H1 (cell line): Measurements from ENCODE around the gene GNB1L. TPM values are rescaled to one million over a fixed set of nuclear protein-coding genes. Genes with fewer than 3 reads are reported as not detected.

Source experiments
- CTCF ChIA-PET: fragments of 300-600 bp; sonication (Branson Sonifier 250); formaldehyde crosslinking; loops from one replicate; lab custom pipeline; 2021; ENCODE audit not compliant: partially characterized antibody; lab: Charles Lee
- POLR2A ChIA-PET: fragments of 300-600 bp; sonication (Branson Sonifier 250); formaldehyde crosslinking; loops from one replicate; lab custom pipeline; 2021; ENCODE audit warnings: inconsistent platforms; ENCODE audit not compliant: partially characterized antibody; lab: Charles Lee
- DNase-seq, 2 experiments: peaks; one replicate each; pipeline versions ENCODE4 v3.0.0 to v3.0.0-alpha.2; 2010 to 2022; ENCODE audit warnings: low spot score in 2 of 2, low read depth in 1 of 2, mixed read lengths in 1 of 2
- FAIRE-seq: peaks from 2 replicates; lab custom pipeline; 2011; peaks lifted over from hg19 to GRCh38; lab: Jason Lieb, UNC
- H2AFZ ChIP-seq: 2 replicates; pipeline ENCODE4 v1.8.1; 2012; ENCODE audit warnings: low read length, inconsistent platforms
- H2AK5ac ChIP-seq: 2 replicates; pipeline ENCODE4 v1.6.1; 2013; ENCODE audit warnings: low read depth, low read length
- H2BK120ac ChIP-seq: replicated peaks from 2 replicates; pipeline ENCODE3; 2013; ENCODE audit warnings: low read depth, low read length, inconsistent platforms
- H2BK12ac ChIP-seq: 2 replicates; pipeline ENCODE4 v1.6.1; 2013; ENCODE audit warnings: low read depth, low read length
- H2BK15ac ChIP-seq: 2 replicates; pipeline ENCODE4 v1.6.1; 2013; ENCODE audit warnings: low read length
- H2BK20ac ChIP-seq: 2 replicates; pipeline ENCODE4 v1.6.1; 2013; ENCODE audit warnings: low read length
- H2BK5ac ChIP-seq: 2 replicates; pipeline ENCODE4 v1.6.1; 2013; ENCODE audit warnings: low read depth, low read length
- H3K14ac ChIP-seq: 2 replicates; pipeline ENCODE4 v1.6.1; 2013; ENCODE audit warnings: inconsistent platforms; ENCODE audit not compliant: insufficient read length
- H3K18ac ChIP-seq: 2 replicates; pipeline ENCODE4 v1.6.1; 2013; ENCODE audit warnings: low read length; ENCODE audit errors: extremely low read depth
- H3K23ac ChIP-seq: 2 replicates; pipeline ENCODE4 v1.6.1; 2013; ENCODE audit warnings: inconsistent platforms; ENCODE audit not compliant: insufficient read length
- H3K23me2 ChIP-seq: 2 replicates; pipeline ENCODE4 v1.6.1; 2013; ENCODE audit warnings: low read depth, low read length
- H3K27ac ChIP-seq: 2 replicates; pipeline ENCODE4 v1.6.1; 2011; ENCODE audit warnings: low read depth, low read length, inconsistent platforms
- H3K27me3 ChIP-seq, 4 experiments: replicated peaks in 1 of 4; 1 replicate in 1 of 4; 2 replicates in 3 of 4; pipeline versions ENCODE4 v1.6.1 to v1.8.1; 2011 to 2013; ENCODE audit warnings: low read length in 3 of 4, mild to moderate bottlenecking in 3 of 4, inconsistent platforms in 2 of 4, mixed read lengths in 2 of 4, moderate library complexity in 1 of 4; ENCODE audit not compliant: control insufficient read depth in 3 of 4, insufficient read depth in 3 of 4; ENCODE audit errors: extremely low read depth in 1 of 4
- H3K36me3 ChIP-seq, 4 experiments: 2 replicates each; pipeline versions ENCODE4 v1.6.1 to v1.8.1; 2011 to 2013; ENCODE audit warnings: mild to moderate bottlenecking in 4 of 4, low read length in 3 of 4, moderate library complexity in 2 of 4, control low read depth in 1 of 4, inconsistent platforms in 1 of 4; ENCODE audit not compliant: insufficient read depth in 4 of 4, control insufficient read depth in 2 of 4
- H3K4ac ChIP-seq: replicated peaks from 2 replicates; pipeline ENCODE3; 2013; ENCODE audit warnings: low read length, low read depth, mixed read lengths, inconsistent platforms; ENCODE audit not compliant: insufficient read length
- H3K4me1 ChIP-seq, 4 experiments: replicated peaks in 1 of 4; 1 replicate in 1 of 4; 2 replicates in 3 of 4; pipeline versions ENCODE4 v1.6.1 to v1.8.1; 2011 to 2013; ENCODE audit warnings: low read length in 3 of 4, inconsistent platforms in 2 of 4, mixed read lengths in 1 of 4; ENCODE audit not compliant: insufficient read depth in 4 of 4, control insufficient read depth in 3 of 4
- H3K4me2 ChIP-seq, 2 experiments: 2 replicates each; pipeline versions ENCODE4 v1.6.1 to v1.8.1; 2011 to 2013; ENCODE audit warnings: low read depth in 2 of 2, low read length in 2 of 2, control low read depth in 1 of 2, inconsistent platforms in 1 of 2, mild to moderate bottlenecking in 1 of 2; ENCODE audit not compliant: insufficient read depth in 1 of 2
- H3K4me3 ChIP-seq, 4 experiments: fragments of 200-600, 300-600 bp in 1 of 4; sonication (generic), shearing (Covaris generic), sonication (Bioruptor Twin) in 1 of 4; 2 replicates each; pipeline versions ENCODE4 v1.5.1 to v1.8.1; 2011 to 2016; ENCODE audit warnings: low read length in 4 of 4, low read depth in 3 of 4, control low read depth in 2 of 4, inconsistent platforms in 2 of 4, mild to moderate bottlenecking in 2 of 4, mixed read lengths in 1 of 4, moderate library complexity in 1 of 4; ENCODE audit not compliant: insufficient read depth in 2 of 4; ENCODE audit errors: extremely low read depth in 1 of 4
- H3K56ac ChIP-seq: replicated peaks from 2 replicates; pipeline ENCODE3; 2013; ENCODE audit warnings: low read depth, mild to moderate bottlenecking, mixed read lengths, low read length, inconsistent platforms; ENCODE audit not compliant: insufficient read length
- H3K79me1 ChIP-seq: 2 replicates; pipeline ENCODE4 v1.6.1; 2013; ENCODE audit warnings: low read depth, low read length, control low read depth
- H3K79me2 ChIP-seq, 2 experiments: 2 replicates each; pipeline versions ENCODE4 v1.6.1 to v1.8.1; 2012 to 2013; ENCODE audit warnings: low read length in 2 of 2, mild to moderate bottlenecking in 2 of 2, inconsistent platforms in 1 of 2; ENCODE audit not compliant: insufficient read depth in 2 of 2, control insufficient read depth in 1 of 2
- H3K9ac ChIP-seq, 4 experiments: replicated peaks in 1 of 4; 1 replicate in 1 of 4; 2 replicates in 3 of 4; pipeline versions ENCODE4 v1.6.1 to v1.8.1; 2011 to 2013; ENCODE audit warnings: low read depth in 3 of 4, low read length in 3 of 4, control low read depth in 2 of 4, mild to moderate bottlenecking in 2 of 4, moderate library complexity in 2 of 4, inconsistent platforms in 1 of 4; ENCODE audit errors: extremely low read depth in 1 of 4
- H3K9me3 ChIP-seq, 2 experiments: 2 replicates each; pipeline versions ENCODE4 v1.6.1 to v1.8.1; 2012 to 2013; ENCODE audit warnings: mild to moderate bottlenecking in 2 of 2, moderate library complexity in 2 of 2, control low read depth in 1 of 2, inconsistent platforms in 1 of 2, low read depth in 1 of 2, low read length in 1 of 2, mixed read lengths in 1 of 2; ENCODE audit not compliant: insufficient read depth in 2 of 2
- H4K20me1 ChIP-seq, 2 experiments: replicated peaks in 1 of 2; 2 replicates each; pipeline versions ENCODE3 to v1.8.1; 2011 to 2013; ENCODE audit warnings: inconsistent platforms in 2 of 2, low read length in 2 of 2, mild to moderate bottlenecking in 1 of 2; ENCODE audit not compliant: insufficient read depth in 2 of 2, control insufficient read depth in 1 of 2
- H4K5ac ChIP-seq: 2 replicates; pipeline ENCODE4 v1.6.1; 2013; ENCODE audit warnings: low read length, low read depth, mixed read lengths, inconsistent platforms; ENCODE audit not compliant: insufficient read length
- H4K8ac ChIP-seq: 2 replicates; pipeline ENCODE4 v1.8.0; 2013; ENCODE audit warnings: mild to moderate bottlenecking, moderate library complexity, low read length, inconsistent platforms; ENCODE audit not compliant: insufficient read depth; ENCODE audit errors: extremely low read depth
- H4K91ac ChIP-seq: replicated peaks from 2 replicates; pipeline ENCODE3; 2013; ENCODE audit warnings: low read length, mixed read lengths, inconsistent platforms; ENCODE audit not compliant: insufficient read length
- ATF2 ChIP-seq: IDR thresholded peaks from 2 replicates; pipeline ENCODE4 v1.6.1; 2012; ENCODE audit warnings: low read length, inconsistent platforms
- CBX5 ChIP-seq: fragments of 300-800, 300-1000 bp; sonication (generic); IDR thresholded peaks from 2 replicates; pipeline ENCODE4 v1.7.1; 2016; ENCODE audit warnings: antibody characterized with exemption, low read length, low read depth
- CTCF ChIP-seq, 3 experiments: IDR thresholded peaks; 1 replicate in 2 of 3; 2 replicates in 1 of 3; pipeline versions ENCODE4 v1.5.1 to v1.6.1; 2011; ENCODE audit warnings: low read length in 3 of 3, mild to moderate bottlenecking in 3 of 3, inconsistent platforms in 2 of 3, low read depth in 1 of 3, moderate library complexity in 1 of 3; ENCODE audit not compliant: insufficient read depth in 1 of 3; ENCODE audit errors: control extremely low read depth in 1 of 3
- FOSL1 ChIP-seq: IDR thresholded peaks from 2 replicates; pipeline ENCODE4 v1.6.1; 2011; ENCODE audit warnings: mild to moderate bottlenecking, low read depth, low read length, moderate library complexity; ENCODE audit not compliant: insufficient read depth
- KDM1A ChIP-seq: fragments of 200-600, 300-600 bp; sonication (generic); IDR thresholded peaks from 2 replicates; pipeline ENCODE4 v1.7.1; 2016; ENCODE audit warnings: mild to moderate bottlenecking, low read length, borderline replicate concordance
- POU5F1 ChIP-seq: IDR thresholded peaks from 2 replicates; pipeline ENCODE4 v1.6.1; 2011; ENCODE audit warnings: low read depth, mild to moderate bottlenecking, low read length, moderate library complexity
- SIN3A ChIP-seq, 2 experiments: IDR thresholded peaks in 1 of 2; conservative IDR thresholded peaks in 1 of 2; 2 replicates each; pipeline ENCODE4 v1.6.1; 2011 to 2012; ENCODE audit warnings: low read length in 2 of 2, improper control_type of control experiment in 1 of 2, low read depth in 1 of 2, mild to moderate bottlenecking in 1 of 2
- SIX5 ChIP-seq: IDR thresholded peaks from 2 replicates; pipeline ENCODE4 v1.6.1; 2011; ENCODE audit warnings: mild to moderate bottlenecking, low read depth, low read length
- ZNF274 ChIP-seq: IDR thresholded peaks from 2 replicates; pipeline ENCODE4 v1.7.0; 2012; ENCODE audit warnings: low read length, borderline replicate concordance; ENCODE audit errors: extremely low read depth
- WGBS, 2 experiments: shearing (Covaris generic) in 1 of 2; methylation state at CpG; one replicate each; pipeline versions ENCODE4 v1.1.6 to v1.1.7; 2013 to 2015; ENCODE audit warnings: low lambda C conversion rate in 2 of 2, mixed read lengths in 2 of 2, inconsistent platforms in 1 of 2, low coverage in 1 of 2, missing lambda C conversion rate in 1 of 2; ENCODE audit not compliant: insufficient replicate concordance in 2 of 2, insufficient coverage in 1 of 2, insufficient read length in 1 of 2; ENCODE audit errors: extremely low coverage in 1 of 2, missing lambda C conversion rate in 1 of 2; 5-methylcytosine and 5-hydroxymethylcytosine counted together
- polyA plus RNA-seq, 7 experiments: library from polyadenylated mRNA; depleted of rRNA in 3 of 7; stranded (reverse) in 5 of 7; unstranded in 2 of 7; fragments of >200 nt in 5 of 7; fragments of 200-250 nt in 2 of 7; gene quantifications; 1 replicate in 5 of 7; 2 replicates in 1 of 7; 4 replicates in 1 of 7; pipeline versions ENCODE4 v1.2.1 to v1.2.3, GENCODE V29; 2011 to 2013; ENCODE audit warnings: missing spikeins in 2 of 7, mixed read lengths in 2 of 7
- total RNA-seq: library from RNA; stranded (reverse); fragmentation: NEBNext Ultra II Directional; extraction: Animal tissue kit (Norgen Biotek cat#: 25700); gene quantifications from 2 replicates; pipeline ENCODE4 v1.2.1, GENCODE V29; 2021

Gene GNB1L
- total and polyA plus RNA-seq, 2 of the 8 experiments (the other 6 are each of a cell fraction or from before 2014, with no cell fraction given), result 14.0 to 15.6 TPM

- no peak overlapping the region for H4K8ac ChIP-seq
- no peak overlapping the region for H2AFZ ChIP-seq
- H3K4me1 ChIP-seq, result peaks cover 0 to 7% (median 4%) of the 10 kb centered on the region in 4 experiments; a peak in 4 of 7 replicates
- peak overlapping the region; percentile 34; the same call in 1 of the 2 replicates for H2BK15ac ChIP-seq
- H3K56ac ChIP-seq, result no peak overlapping the region
- no peak overlapping the region for H3K14ac ChIP-seq
- H3K23ac ChIP-seq, result no peak overlapping the region
- no peaks in the 10 kb centered on the region for H3K79me2 ChIP-seq
- FAIRE-seq, result no peak
- H3K4ac ChIP-seq, result no peak overlapping the region
- H2BK5ac ChIP-seq, result no peak overlapping the region
- H4K91ac ChIP-seq, result peak overlapping the region; percentile 34
- H3K79me1 ChIP-seq, result no peaks in the 10 kb centered on the region; the same call in 1 of the 2 replicates
- H3K4me2 ChIP-seq, result no peak overlapping the region
- H3K9ac ChIP-seq, result no peak overlapping the region
- H3K23me2 ChIP-seq, result no peaks in the 10 kb centered on the region
- H3K4me3 ChIP-seq, result no peak overlapping the region
- ChIA-PET CTCF (interaction anchor here (0.6 to 2.2 kb wide), 6 partner anchors 13 to 370 kb away, joined by 3 to 6 read pairs (median 4); no protein-coding TSS in a partner anchor), POLR2A (interaction anchor here (1.3 to 1.9 kb wide), 2 partner anchors 12 to 14 kb away, joined by 4 to 6 read pairs; no protein-coding TSS in a partner anchor)
- no peak overlapping the region for H3K27ac ChIP-seq
- no peaks in the 10 kb centered on the region for H3K9me3 ChIP-seq
- whole genome bisulfite sequencing, 2 experiments, result 80% methylated on average over 3 of the region's 3 CpGs; no CpG with 5 or more reads in 1 of the 2 experiments
- H2BK20ac ChIP-seq, result no peak overlapping the region
- no peak overlapping the region for H3K18ac ChIP-seq
- no peaks in the 10 kb centered on the region for H3K36me3 ChIP-seq
- no peaks in the 10 kb centered on the region for H4K20me1 ChIP-seq
- no peak overlapping the region for H2BK120ac ChIP-seq
- H4K5ac ChIP-seq, result no peak overlapping the region
- no peak overlapping the region for H2BK12ac ChIP-seq
- no peak for DNase-seq
- H2AK5ac ChIP-seq, result no peak overlapping the region; the same call in 1 of the 2 replicates
- no peaks in the 10 kb centered on the region for H3K27me3 ChIP-seq
- no peak for TF ChIP-seq SIN3A (conservative IDR thresholded peaks at IDR 0.05 in 1 of 2, IDR thresholded peaks at IDR 0.05 in 1 of 2; ENCODE audit: low read depth in 1 of 2, low read length in 2 of 2)
- TF ChIP-seq CTCF (IDR thresholded peaks at IDR 0.05; ENCODE audit: control extremely low read depth in 1 of 3, insufficient read depth in 1 of 3, low read depth in 1 of 3, low read length in 3 of 3), result peak in 2 of 3 experiments; percentile 9 to 16; a peak in 1 of 4 replicates
- TF ChIP-seq FOSL1, result no peak
- TF ChIP-seq CBX5, result no peak
- no peak for TF ChIP-seq ATF2
- no peak for TF ChIP-seq SIX5
- TF ChIP-seq KDM1A, result no peak
- TF ChIP-seq ZNF274, result no peak
- TF ChIP-seq POU5F1, result no peak
Measured at GRCh38 chr22:19868333-19868732, 13.7 kb upstream of the GNB1L start.
